Measurements from ENCODE around the gene DNAJC18. TPM values are rescaled to one million over a fixed set of nuclear protein-coding genes. Genes with fewer than 3 reads are reported as not detected.

Gene DNAJC18
- total and polyA plus RNA-seq, 4 donors, result 0.66 to 1.8 (median 0.83) TPM

DNA sequence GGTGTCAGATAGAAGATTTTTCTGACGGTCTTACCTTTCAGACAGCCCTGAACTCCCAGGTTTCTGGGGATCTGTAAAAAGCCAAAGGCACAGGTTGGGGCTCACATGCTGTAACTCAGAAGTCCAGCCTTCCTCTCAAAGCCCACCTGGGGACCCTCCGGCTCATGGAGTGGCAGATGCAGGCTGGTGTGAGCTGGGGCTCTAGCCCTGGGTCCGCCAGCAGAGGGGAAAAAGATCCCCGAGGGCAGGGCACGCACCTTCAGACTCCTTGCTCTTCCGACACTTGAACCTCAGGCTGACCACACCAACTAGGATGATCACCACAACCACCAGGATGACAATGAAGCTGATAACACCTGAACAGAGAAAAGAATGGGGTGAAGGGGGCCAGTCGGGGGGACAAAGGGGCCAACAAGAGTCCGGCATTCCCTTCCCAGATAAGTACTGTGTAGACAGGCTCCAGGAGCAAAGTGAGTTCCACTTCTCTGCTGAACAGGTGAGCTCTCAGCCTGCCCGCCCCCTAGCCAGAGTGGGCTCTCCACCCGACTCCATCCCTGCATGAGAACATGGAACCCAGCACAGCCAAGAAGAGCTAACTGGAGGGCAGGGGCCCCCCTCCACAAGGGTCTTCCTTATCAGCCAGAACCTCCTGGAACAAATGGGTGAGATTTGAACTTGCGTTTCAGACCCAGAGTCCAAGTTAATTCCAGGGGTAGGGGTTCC is 15.4 kb upstream of the DNAJC18 start:
- no peak overlapping the region for H3K4me3 ChIP-seq (ENCODE audit: low read depth in 1 of 3, low read length in 3 of 3)
- H3K36me3 ChIP-seq (ENCODE audit: control insufficient read depth in 4 of 4, insufficient read depth in 3 of 4, low read depth in 1 of 4, low read length in 3 of 4), result no peaks in the 10 kb centered on the region
- 82% methylated on average over 11 of the region's 11 CpGs for WGBS
- H3K27me3 ChIP-seq (ENCODE audit: control insufficient read depth in 4 of 4, insufficient read depth in 4 of 4, low read length in 3 of 4), result no peaks in the 10 kb centered on the region
- no peaks in the 10 kb centered on the region for H3K9me3 ChIP-seq (ENCODE audit: control insufficient read depth in 4 of 4, low read length in 3 of 4)
- TF ChIP-seq HNF4A (conservative IDR thresholded peaks at IDR 0.05), result no peak
- no peak for TF ChIP-seq ATF3 (IDR thresholded peaks at IDR 0.05)
- TF ChIP-seq HNF4G (IDR thresholded peaks at IDR 0.05), result no peak
- TF ChIP-seq RAD21 (IDR thresholded peaks at IDR 0.05), result no peak
- no peak for TF ChIP-seq MAX (IDR thresholded peaks at IDR 0.05)
- TF ChIP-seq REST (IDR thresholded peaks at IDR 0.05), result no peak
- no peak for TF ChIP-seq NR2F2 (IDR thresholded peaks at IDR 0.05)
- TF ChIP-seq YY1 (IDR thresholded peaks at IDR 0.05), result no peak
- no peak for TF ChIP-seq JUND (IDR thresholded peaks at IDR 0.05)
- TF ChIP-seq RXRA (IDR thresholded peaks at IDR 0.05), result no peak
- TF ChIP-seq GABPA (IDR thresholded peaks at IDR 0.05 in 1 of 2, conservative IDR thresholded peaks at IDR 0.05 in 1 of 2), result no peak
- no peak for TF ChIP-seq ZBTB33 (IDR thresholded peaks at IDR 0.05)
- no peak for TF ChIP-seq FOXA1 (IDR thresholded peaks at IDR 0.05)
- no peak for TF ChIP-seq TAF1 (conservative IDR thresholded peaks at IDR 0.05)
- TF ChIP-seq, protein P1, sequence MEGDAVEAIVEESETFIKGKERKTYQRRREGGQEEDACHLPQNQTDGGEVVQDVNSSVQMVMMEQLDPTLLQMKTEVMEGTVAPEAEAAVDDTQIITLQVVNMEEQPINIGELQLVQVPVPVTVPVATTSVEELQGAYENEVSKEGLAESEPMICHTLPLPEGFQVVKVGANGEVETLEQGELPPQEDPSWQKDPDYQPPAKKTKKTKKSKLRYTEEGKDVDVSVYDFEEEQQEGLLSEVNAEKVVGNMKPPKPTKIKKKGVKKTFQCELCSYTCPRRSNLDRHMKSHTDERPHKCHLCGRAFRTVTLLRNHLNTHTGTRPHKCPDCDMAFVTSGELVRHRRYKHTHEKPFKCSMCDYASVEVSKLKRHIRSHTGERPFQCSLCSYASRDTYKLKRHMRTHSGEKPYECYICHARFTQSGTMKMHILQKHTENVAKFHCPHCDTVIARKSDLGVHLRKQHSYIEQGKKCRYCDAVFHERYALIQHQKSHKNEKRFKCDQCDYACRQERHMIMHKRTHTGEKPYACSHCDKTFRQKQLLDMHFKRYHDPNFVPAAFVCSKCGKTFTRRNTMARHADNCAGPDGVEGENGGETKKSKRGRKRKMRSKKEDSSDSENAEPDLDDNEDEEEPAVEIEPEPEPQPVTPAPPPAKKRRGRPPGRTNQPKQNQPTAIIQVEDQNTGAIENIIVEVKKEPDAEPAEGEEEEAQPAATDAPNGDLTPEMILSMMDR (IDR thresholded peaks at IDR 0.05; ENCODE audit: low read depth, low read length, missing input control), result no peak
- TF ChIP-seq SP1 (IDR thresholded peaks at IDR 0.05), result no peak
- TF ChIP-seq FOXA2 (IDR thresholded peaks at IDR 0.05), result no peak
- no peak overlapping the region for H3K27ac ChIP-seq (ENCODE audit: low read depth in 1 of 2, low read length in 2 of 2)
- no peak overlapping the region for H3K9ac ChIP-seq (ENCODE audit: low read depth in 1 of 2, low read length in 2 of 2)
- H3K4me1 ChIP-seq (ENCODE audit: control insufficient read depth in 4 of 4, insufficient read depth in 4 of 4, low read length in 3 of 4), result no peaks in the 10 kb centered on the region
- no peak for DNase-seq (ENCODE audit: low spot score)

Data from liver (tissue), 9 donors.